ENCODE results near the gene NKX1-2.
A peak's percentile ranks its signal among the peaks of the same experiment; 100 is the strongest.
"Not testable (repeated sequence)": the region's sequence is repeated elsewhere in the genome, so short reads cannot be mapped to it uniquely, and the experiment has no call there.

Gene NKX1-2

DNA sequence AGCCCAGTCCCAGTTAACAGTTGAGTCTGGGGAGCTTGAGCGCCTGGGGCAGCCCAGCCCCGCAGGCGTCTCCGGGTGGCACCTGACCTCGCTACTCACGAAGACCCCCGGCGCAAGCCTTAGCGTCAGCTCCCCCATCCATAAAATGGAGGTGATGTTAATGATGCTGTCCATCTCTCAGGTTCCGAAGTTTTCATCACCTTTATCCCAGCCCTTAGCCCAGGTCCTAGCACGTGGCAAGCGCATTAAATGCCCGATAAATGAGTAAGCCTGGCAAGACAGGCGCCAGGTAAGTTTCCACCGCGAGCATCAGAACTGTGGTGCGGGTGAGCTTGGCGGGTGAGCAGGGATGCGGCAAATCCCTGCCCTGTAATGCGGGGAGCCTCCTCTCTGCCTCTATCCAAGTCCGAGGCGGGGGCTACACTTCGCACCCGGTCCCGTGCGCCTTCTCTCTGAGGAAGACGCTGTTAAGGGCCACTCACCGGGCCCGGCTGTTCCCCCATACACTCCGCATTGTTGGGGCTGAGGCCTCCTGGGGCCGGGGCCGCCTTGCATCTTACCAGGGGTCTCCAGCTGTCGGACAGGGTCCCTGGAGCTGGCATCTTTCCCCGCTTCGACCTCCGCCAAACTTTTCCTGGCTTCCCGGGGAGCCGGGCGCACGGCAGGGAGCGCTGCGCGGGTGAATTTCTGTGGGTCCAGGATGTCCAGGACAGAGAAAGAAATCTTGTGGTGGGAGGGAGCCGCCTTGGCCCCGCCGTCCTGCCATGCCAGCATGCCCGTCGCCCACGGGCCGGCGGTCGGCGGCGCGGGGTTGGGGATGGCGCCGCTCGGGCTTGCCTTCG lies 444 bp downstream of the NKX1-2 start:
- no peak for DNase-seq

DNA sequence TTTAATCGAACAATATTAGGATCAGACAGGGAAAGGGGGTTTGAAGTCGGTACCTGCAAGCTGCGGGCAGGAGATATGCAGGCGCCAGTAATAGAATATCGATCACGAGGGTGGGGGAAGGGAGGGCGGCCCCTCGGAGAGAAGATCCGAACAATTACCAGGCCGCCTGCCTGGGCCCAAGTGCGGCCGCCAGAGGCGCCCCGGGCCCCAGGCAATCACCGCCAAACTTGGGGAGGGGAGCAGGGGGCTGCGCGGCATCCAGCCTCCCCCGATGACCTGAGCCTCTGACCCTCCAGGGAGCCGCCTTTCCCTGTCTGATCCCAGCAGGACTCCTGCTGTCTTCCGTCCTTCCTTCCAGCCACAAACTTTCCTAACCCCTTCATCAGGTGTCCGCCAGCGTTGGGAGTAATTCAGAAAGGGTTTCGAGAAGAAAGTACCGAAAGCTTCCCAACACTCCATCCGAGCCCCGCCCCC lies 1.1 kb downstream of the NKX1-2 start:
- no peak for DNase-seq

DNA sequence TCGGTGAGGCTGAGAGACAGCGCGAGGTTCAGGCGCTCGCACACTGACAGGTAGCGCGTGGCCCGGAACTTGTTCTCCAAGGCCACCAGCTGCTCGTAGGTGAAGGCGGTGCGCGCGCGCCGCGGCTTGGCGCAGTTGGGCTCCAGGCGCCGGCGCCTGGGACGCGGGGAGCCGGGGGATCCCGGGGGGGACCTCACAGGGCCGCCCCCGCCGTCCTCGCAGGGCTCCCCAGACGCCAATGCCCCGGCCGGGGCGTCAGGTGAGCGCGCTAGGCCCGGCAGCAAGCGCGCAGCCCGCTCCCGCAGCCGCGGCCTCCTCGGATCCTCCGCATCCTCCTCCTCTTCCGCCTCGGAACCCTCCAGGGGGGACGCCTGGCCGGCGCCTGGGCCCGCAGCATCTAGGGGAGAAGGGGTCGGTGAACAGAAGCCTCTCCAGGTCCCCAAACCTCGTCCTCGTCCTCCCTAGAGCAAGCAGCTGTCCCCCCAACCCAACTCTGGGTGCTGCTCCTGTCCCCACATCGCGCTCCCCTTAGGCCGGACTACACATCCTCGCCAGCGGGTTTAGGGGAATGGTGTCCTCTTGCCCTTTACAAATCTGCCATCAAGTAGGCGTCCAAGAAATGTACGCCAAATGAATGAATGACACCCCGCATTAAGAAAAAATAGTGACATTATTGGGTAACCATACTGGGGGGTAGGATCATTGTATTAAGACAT lies 1.9 kb downstream of the NKX1-2 start:
- DNase-seq = no peak

DNA sequence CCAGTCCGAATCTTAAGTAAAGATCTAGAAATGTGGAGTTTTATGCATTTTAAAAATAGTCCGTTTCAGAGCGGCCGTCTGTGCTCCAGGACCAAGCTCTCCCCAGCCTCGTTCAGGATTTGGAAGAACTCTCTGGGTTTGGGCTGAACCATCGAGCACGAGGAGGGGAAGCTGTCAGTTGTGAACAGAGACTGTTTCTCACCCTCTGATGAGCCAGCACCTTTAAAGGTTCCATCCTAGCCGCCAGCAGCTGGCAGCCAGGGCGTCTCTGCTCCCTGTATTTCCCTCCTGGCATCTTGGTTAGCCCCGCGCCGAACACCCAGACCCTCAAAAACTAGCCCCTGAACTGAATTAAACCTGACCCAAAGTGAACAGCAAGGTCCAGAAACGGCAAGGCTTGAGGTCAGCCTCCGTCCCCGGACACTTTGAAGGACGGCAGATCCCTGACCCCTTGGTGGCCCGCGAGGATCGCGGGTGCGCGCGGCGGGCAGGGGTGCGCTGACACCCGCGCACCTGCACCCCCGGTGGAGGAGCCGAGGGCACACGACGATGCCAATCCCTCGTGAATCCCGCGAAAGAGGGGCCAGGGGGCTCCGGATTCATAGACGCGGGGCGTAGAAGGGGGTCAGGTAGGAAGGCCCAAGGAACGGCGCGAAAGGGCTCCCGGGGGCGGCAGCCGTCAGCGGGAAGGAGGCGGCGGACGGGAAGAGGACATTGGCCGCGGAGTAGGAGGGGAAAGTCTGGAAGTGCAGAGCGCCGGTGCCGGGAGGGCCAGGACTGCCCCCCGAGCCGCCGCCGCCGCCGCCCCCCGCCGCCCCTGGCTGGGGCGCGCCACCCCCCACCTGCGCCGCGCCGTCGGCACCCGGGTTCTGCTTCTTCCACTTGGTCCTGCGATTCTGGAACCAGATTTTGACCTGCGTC lies 2.7 kb downstream of the NKX1-2 start:
- no peak for DNase-seq

DNA sequence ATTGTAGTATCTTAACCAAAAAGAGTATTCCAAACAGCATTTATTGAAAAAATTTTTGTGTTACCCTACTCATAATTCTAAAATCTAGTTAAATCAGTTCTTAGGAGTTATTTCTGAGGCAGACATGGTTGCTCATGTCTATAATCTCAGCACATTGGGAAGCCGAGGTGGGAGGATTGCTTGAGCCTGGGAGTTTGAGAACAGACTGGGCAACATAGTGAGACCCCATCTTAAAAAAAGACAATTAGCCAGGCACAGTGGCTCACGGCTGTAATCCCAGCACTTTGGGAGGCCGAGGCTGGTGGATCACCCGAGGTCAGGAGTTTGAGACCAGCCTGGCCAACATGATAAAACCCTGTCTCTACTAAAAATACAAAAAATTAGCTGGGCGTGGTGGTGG lies 8.1 kb downstream of the NKX1-2 start:
- DNase-seq = not testable (repeated sequence)

DNA sequence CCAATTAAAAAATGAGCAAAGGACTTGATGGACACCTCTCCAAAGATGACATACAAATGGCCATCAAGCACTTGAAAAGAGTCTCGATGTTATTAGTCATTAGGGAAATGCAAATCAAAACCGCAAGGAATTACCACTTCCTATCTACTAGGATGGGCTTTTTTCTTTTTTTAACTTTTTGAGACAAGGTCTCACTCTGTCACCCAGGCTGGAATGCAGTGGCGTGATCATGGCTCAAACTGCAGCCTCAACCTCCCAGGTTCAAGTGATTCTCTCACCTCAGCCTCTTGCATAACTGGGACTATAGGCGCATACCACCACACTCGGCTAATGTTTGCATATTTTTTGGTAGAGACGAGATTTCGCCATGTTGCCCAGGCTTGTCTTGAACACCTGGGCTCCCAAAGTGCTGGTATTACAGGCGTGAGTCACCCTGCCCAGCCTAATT lies 13.6 kb downstream of the NKX1-2 start:
- DNase-seq = no peak

DNA sequence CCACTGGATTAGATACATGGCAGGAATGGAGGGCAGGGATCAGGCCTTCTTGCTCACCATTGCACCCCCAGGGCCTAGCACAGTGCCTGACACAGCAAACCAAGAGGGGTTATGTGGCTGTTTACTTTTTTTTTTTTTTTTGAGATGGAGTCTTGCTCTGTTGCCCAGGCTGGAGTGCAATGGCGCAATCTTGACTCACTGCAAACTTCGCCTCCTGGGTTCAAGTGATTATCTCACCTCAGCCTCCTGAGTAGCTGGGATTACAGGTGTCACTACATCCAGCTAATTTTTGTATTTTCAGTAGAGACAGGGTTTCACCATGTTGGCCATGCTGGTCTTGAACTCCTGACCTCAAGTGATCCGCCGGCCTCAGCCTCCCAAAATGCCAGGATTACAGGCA lies 14.2 kb downstream of the NKX1-2 start:
- DNase-seq = not testable (repeated sequence)

DNA sequence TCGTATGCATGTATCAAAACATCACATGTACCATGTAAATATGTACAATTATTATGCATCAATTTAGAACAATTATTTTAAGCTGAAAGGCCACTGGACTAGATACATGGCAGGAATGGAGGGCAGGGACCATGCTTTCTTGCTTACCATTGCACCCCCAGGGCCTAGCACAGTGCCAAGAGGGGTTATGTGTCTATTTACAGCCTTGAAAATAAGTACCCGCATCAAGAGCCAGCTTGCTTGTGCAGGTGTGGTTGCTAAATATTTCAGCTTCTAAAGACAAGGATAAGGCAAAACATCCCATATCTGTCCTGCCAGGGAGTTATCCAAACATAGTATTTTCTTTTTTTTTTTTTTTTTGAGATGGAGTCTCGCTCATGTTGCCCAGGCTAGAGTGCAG lies 16.4 kb downstream of the NKX1-2 start:
- DNase-seq = no peak

DNA sequence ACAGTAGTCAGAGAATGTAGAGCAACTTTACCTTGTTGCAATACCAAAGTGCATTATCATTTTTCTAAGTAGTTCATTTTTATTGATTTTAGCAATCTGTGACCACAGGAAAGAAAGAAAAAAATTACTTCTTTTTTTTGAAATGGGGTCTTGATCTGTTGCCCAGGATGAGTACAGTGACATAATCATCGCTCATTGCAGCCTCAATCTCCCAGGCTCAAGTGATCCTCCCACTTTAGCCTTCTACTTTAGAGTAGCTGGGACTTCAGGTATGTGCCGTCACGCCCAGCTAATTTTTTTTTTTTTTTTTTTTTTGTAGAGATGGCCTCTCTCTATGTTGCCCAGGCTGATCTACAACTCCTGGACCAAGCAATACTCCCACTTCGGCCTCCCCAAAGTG lies 19.8 kb downstream of the NKX1-2 start:
- DNase-seq = no peak

DNA sequence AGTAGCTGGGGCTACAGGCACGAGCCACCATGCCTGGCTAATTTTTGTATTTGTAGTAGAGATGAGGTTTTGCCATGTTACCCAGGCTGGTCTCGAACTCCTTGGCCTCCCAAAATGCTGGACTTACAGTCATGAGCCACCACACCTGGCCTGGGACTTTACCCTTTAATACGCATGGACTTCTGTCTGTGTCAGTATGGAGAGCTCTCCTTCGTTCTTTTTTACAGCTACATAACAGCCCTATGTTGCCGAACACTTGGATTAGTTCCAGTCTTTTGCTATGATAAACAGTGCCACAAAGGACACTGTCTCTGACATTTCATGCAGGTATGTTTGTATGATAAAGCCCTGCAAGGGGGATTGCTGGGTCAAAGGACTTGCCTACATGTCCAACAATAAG lies 20.3 kb downstream of the NKX1-2 start:
- DNase-seq = no peak

DNA sequence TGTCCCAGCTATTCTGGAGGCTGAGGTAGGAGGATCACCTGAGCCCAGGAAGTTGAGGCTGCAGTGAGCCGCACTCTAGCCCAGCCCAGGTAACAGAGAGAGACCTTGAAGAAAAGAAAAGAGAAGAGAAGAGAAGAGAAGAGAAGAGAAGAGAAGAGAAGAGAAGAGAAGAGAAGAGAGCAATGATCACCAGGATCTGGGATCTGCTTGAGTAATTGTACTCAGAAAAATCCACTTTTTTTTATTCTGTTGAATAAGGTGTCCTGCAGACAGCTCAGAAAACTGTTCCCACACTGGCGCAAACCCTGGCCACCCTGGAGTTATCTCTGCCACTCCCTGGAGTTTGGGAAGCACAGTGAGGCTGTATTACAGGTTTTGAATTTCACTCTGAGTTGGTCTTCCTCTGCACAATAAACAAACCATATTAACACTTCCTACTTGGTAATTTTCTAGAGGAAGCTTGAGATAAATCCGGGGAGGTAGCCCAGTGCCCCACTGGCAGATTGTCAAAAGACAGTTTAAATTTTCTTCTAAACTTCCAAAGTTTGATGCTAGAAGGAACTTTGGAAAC lies 21.5 kb downstream of the NKX1-2 start:
- DNase-seq = no peak

DNA sequence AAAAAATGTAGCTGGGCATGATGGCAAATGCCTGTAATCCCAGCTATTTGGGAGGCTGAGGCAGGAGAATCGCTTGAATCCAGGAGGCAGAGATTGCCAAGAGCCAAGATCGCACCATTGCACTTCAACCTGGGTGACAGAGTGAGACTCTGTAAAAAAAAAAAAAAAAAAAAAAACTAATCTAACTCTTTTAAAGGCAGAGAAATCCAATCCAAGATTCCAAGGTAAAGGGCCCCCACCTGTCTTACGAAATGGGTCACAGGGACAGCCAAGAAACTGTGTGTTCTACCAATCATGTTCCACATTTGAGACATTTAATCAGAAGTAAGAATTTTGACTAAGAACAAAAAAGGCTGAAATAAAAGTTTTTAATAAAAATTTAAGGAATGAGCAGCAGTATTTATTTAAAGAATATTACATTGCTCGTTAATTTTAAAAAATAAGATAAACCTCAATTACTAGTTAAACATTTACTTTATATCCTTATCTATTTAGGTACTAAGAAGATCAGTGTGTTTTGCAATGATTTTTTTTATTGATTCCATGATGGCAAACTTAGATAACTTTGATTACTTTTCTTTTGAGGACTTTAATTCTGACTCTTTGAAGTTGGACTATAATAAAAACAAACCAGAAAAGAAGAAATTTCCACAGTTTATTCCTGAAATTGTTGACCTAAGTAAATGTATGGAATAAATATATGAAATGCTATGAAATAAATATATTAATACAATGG lies 24.4 kb downstream of the NKX1-2 start:
- no peak for DNase-seq

DNA sequence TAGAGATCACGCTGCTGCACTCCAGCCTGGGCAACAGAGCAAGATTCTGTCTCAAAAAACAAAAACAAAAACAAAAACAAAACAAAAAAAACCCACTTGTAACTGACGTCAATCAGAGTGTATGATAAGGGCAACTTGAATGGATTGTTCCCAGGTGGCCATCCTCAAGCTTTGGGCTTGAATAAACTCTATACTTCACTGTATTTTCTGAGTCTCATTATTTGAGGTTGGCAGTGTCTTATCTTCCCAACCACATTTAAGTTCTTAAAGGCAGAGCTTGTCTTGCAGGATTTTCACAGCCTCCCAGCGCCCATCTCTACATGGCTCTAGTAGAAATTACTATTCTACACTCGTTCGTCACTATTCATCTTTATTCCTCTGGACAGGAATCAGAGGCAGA lies 26.0 kb downstream of the NKX1-2 start:
- no peak for DNase-seq

DNA sequence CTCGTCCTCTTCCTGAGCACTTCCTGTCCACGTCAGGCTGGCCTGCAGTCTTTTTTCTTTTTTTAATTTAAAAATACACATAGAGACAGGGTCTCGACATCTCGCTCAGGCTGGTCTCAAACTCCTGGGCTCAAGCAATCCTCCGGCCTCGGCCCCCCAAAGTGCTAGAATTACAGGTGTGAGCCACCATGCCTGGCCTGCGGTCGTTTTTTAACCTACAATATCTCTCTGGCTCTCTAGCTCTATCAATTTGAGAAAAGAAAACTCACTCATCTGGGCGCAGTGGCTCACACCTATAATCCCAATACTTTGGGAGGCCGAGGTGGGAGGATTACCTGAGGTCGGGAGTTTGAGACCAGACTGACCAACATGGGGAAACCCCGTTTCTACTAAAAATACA lies 27.1 kb downstream of the NKX1-2 start:
- no peak for DNase-seq

DNA sequence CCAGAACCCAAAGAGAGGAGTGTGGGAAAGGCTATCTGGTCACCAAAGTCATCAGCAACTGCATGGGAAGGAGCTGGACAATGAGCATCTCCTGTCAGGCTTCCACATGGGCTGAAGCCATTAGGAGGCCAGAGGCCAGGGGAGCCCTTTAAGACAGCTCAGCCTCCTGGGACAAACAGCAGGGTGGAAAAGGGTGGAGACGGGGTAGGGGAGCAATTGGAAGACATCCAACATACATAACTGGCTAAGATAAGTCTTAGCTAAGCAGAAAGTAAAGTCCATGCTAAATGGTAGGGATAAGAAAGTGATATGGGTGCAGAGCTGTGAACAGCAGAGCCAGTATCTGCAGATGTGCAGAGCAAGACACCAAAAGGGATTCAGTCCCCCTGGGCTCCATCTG lies 29.6 kb downstream of the NKX1-2 start:
- no peak for DNase-seq

DNA sequence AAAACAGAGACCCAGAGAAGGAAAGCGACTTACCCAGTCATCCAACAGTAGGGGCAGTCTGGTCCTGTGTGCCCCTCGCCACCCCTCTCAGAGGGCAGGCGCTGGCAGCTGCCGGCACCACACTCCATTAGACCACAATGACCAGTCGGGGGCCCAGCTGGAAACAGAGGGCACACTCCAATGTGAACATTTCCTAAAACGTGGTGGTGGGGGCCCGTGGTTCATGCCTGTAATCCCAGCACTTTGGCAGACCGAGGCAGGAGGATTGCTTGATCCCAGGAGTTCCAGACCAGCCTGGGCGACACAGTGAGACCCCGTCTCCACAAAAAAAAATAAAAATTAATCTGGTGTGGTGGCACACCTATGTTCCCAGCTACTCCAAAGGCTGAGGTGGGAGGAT lies 30.2 kb downstream of the NKX1-2 start:
- DNase-seq = no peak

DNA sequence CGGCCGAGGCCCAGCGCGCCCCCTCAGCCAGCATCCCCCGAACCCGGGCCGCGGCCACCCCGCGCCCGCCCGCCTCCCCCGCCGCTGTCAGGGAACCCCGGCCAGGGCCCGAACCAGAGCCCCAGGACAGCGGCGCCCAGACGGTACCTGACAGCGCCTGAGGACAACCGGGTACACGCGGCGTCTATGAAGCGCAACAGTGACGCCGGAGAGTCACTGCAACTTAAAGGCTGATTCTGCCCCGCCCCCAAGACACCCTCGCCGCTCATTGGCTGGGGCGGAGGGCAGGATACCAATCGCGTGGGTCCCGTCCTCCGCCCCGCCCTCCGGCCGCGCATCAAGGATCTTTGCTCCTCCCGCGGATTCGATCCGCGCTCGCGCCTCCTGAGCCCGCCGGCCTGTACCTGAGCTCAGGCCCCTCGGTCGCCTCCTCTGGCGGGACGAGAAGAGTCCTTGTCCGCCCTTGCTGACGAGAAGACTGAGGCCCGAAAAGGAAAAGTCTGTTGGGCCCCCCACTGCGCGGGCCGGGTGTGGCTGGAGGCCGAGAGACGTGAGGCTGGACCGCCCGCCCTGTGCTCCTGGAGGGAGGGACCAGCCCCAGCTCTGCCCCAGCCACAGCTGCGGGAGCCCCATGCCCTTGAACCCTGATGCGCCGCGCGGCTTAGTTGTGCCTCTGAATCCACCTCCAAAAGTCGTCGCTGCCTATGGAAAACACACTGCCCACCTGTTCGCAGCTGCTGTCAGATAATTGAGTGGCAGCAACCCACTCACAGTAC lies 30.9 kb downstream of the NKX1-2 start, which contains the start of gene OAT:
Gene OAT, minus strand, starts transcription at position 198 of the 776 bp plus-strand sequence. CDS start 6,752 bp downstream, outside the sequence.
- peak; percentile 82 for DNase-seq

DNA sequence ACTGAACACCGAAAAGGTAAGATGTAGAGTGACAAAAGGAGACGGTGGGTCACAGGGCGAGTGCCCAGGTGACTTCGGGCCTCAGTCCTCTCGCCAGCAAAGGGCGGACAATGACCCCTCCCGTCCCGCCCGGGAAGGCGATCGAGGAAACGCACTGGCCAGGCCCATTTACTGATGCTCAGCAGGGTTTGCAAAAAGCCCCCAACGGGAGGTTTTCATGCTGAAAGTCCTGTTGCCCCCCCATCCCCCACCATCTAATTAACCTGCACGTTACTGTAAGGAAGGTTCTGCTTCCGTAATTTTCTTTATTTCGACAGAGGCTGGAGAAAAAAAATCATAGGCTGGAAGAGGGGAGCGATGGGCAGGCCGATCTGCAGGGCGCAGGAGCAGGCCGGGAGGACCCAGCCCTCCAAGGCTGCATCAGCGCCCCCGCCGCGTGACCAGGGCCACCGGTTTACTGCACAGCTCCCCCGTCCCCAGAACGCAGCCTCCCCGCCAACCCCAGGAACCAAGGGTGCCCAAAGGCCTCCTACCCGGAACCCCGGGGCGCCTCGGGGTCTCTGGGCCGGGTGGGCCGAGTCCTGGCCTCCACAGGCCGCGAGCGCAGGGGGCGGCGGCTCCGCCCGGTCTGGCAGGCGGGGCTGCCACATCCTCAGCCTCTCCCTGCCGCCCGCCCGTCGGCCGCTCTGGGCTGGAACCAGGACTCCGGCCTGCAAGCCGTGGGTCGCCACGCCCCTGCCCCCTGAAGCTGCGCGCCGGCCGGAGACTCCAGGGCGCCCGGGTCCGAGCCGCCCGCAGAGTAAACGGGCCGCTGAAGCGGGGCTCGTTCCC lies 31.7 kb downstream of the NKX1-2 start:
- DNase-seq = peak; percentile 24

DNA sequence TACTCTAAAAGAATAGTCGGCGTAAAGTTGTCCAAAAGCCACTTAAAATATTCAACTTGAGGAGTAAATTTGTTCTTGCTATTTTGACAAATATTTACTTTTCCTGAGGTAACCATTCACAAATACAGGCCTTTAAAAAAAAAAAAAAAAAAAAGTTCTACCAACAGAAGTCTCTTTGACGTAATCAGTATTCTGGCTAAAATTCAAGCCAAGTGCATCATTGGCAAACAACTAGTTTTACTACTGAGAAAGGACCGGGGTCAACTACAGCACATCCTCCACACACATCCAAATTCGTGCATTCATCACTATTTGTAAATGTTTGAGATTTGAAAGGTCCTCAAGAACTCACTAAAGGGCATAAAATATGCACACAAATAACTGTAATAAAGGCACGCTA lies 33.1 kb downstream of the NKX1-2 start:
- no peak for DNase-seq

DNA sequence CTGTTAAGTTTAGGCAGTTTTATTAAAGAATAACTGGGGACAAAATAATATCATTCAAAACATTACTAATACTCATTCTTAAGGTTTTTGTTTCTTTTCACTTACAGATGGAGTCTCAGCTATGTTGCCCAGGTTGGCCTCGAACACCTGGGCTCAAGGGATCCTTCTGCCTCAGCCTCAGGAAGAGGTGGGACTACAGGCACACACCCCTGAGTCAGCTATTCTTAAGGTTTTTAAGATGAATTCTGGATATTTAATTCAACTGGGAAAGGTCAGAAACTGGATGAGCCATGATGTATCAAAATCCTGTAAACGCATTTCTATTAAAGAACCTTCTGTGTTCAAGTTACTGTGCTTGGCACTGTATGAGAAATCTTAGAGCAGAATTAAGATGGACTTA lies 34.6 kb downstream of the NKX1-2 start:
- no peak for DNase-seq

Measured in GOT3 (cell line).